GM18505 (cell line): ENCODE data around the gene NRIP1.
"Not testable (repeated sequence)": the region's sequence is repeated elsewhere in the genome, so short reads cannot be mapped to it uniquely, and the experiment has no call there.

ENCODE experiments used
- ATAC-seq: cut with Tn5 transposase; IDR thresholded peaks from one replicate; pipeline ENCODE4 v1.9.1; 2021; ENCODE audit not compliant: unreplicated experiment
- POLR2A ChIP-seq: IDR thresholded peaks from 4 replicates; pipeline ENCODE4 v1.6.1; 2011; ENCODE audit warnings: borderline replicate concordance; ENCODE audit not compliant: insufficient read depth, insufficient read length; ENCODE audit errors: extremely low read depth

Gene NRIP1

GRCh38 chr21:14957836-14958235 is 107.0 kb downstream of the NRIP1 start:
- TF ChIP-seq POLR2A: no peak
- no peak for ATAC-seq

GRCh38 chr21:14956807-14957206 is 108.0 kb downstream of the NRIP1 start:
- ATAC-seq: no peak
- no peak for TF ChIP-seq POLR2A

- no peak for TF ChIP-seq POLR2A
Observed at GRCh38 chr21:14955936-14956520, 108.8 kb downstream of the NRIP1 start.

GRCh38 chr21:14952916-14953315 is 111.9 kb downstream of the NRIP1 start:
- TF ChIP-seq POLR2A: no peak
- no peak for ATAC-seq

More at GRCh38 chr21:14955936-14956520, 108.8 kb downstream of the NRIP1 start:
- no peak for ATAC-seq

GRCh38 chr21:14949603-14950002 is 115.2 kb downstream of the NRIP1 start:
- ATAC-seq: no peak
- TF ChIP-seq POLR2A: no peak

GRCh38 chr21:14947613-14948160 is 117.1 kb downstream of the NRIP1 start:
- no peak for TF ChIP-seq POLR2A
- no peak for ATAC-seq

- no peak for TF ChIP-seq POLR2A
- ATAC-seq: no peak
Observed at GRCh38 chr21:14945176-14945575, 119.6 kb downstream of the NRIP1 start.

- ATAC-seq: no peak
- TF ChIP-seq POLR2A: no peak
Observed at GRCh38 chr21:14943616-14944015, 121.2 kb downstream of the NRIP1 start.

GRCh38 chr21:14942801-14943490 is 121.9 kb downstream of the NRIP1 start:
- ATAC-seq: no peak

GRCh38 chr21:14927324-14927723 is 137.5 kb downstream of the NRIP1 start:
- not testable (repeated sequence) for ATAC-seq

More at GRCh38 chr21:14942801-14943490, 121.9 kb downstream of the NRIP1 start:
- TF ChIP-seq POLR2A: no peak

- no peak for TF ChIP-seq POLR2A
- ATAC-seq: no peak
Observed at GRCh38 chr21:14926186-14926585, 138.6 kb downstream of the NRIP1 start.

- no peak for TF ChIP-seq POLR2A
- no peak for ATAC-seq
Observed at GRCh38 chr21:14923468-14923867, 141.3 kb downstream of the NRIP1 start.

- no peak for ATAC-seq
- TF ChIP-seq POLR2A: no peak
Observed at GRCh38 chr21:14922980-14923379, 141.8 kb downstream of the NRIP1 start.

GRCh38 chr21:14918527-14918926 is 146.3 kb downstream of the NRIP1 start:
- TF ChIP-seq POLR2A: no peak
- ATAC-seq: no peak
